ENCODE results near the gene EXTL2.
"Not testable (repeated sequence)": the region's sequence is repeated elsewhere in the genome, so short reads cannot be mapped to it uniquely, and the experiment has no call there.

Gene EXTL2

GRCh38 chr1:100894603-100895539, at the start of gene EXTL2:
Gene EXTL2, minus strand, starts transcription at chr1:100894842. Its CDS starts 6,085 bp downstream, at chr1:100888757.
- in situ Hi-C loops (cut with MboI; ENCODE audit: low sequenced_read_pairs), result no loop called here

- in situ Hi-C loops (cut with MboI; ENCODE audit: low sequenced_read_pairs), result no loop called here
Measured at GRCh38 chr1:100943533-100943932, 48.9 kb upstream of the EXTL2 start.

GRCh38 chr1:100942304-100943046, 47.8 kb upstream of the EXTL2 start:
- in situ Hi-C loops (cut with MboI; ENCODE audit: low sequenced_read_pairs), result no loop called here

- in situ Hi-C loops (cut with MboI; ENCODE audit: low sequenced_read_pairs), result no loop called here
Measured at GRCh38 chr1:100941580-100942216, 47.1 kb upstream of the EXTL2 start.

GRCh38 chr1:100941098-100941527, 46.5 kb upstream of the EXTL2 start:
- in situ Hi-C loops (cut with MboI; ENCODE audit: low sequenced_read_pairs), result no loop called here

GRCh38 chr1:100936194-100936967, 41.7 kb upstream of the EXTL2 start:
- in situ Hi-C loops (cut with MboI; ENCODE audit: low sequenced_read_pairs), result no loop called here

GRCh38 chr1:100933555-100933954, 38.9 kb upstream of the EXTL2 start:
- in situ Hi-C loops (cut with MboI; ENCODE audit: low sequenced_read_pairs), result not testable (repeated sequence)

- in situ Hi-C loops (cut with MboI; ENCODE audit: low sequenced_read_pairs), result no loop called here
Measured at GRCh38 chr1:100931716-100932115, 37.1 kb upstream of the EXTL2 start.

- in situ Hi-C loops (cut with MboI; ENCODE audit: low sequenced_read_pairs), result no loop called here
Measured at GRCh38 chr1:100930494-100930893, 35.9 kb upstream of the EXTL2 start.

GRCh38 chr1:100928128-100928527, 33.5 kb upstream of the EXTL2 start:
- in situ Hi-C loops (cut with MboI; ENCODE audit: low sequenced_read_pairs), result loop anchor here (10.0 kb wide), 1 partner anchor 357 kb away; no protein-coding TSS in a partner anchor

GRCh38 chr1:100927276-100927675, 32.6 kb upstream of the EXTL2 start:
- in situ Hi-C loops (cut with MboI; ENCODE audit: low sequenced_read_pairs), result loop anchor here (10.0 kb wide), 1 partner anchor 358 kb away; no protein-coding TSS in a partner anchor

- in situ Hi-C loops (cut with MboI; ENCODE audit: low sequenced_read_pairs), result loop anchor here (10.0 kb wide), 1 partner anchor 359 kb away; no protein-coding TSS in a partner anchor
Measured at GRCh38 chr1:100926240-100926639, 31.6 kb upstream of the EXTL2 start.

GRCh38 chr1:100924991-100925390, 30.3 kb upstream of the EXTL2 start:
- in situ Hi-C loops (cut with MboI; ENCODE audit: low sequenced_read_pairs), result loop anchor here (10.0 kb wide), 1 partner anchor 360 kb away; no protein-coding TSS in a partner anchor

- in situ Hi-C loops (cut with MboI; ENCODE audit: low sequenced_read_pairs), result loop anchor here (10.0 kb wide), 1 partner anchor 361 kb away; no protein-coding TSS in a partner anchor
Measured at GRCh38 chr1:100924212-100924611, 29.6 kb upstream of the EXTL2 start.

GRCh38 chr1:100921110-100921706, 26.6 kb upstream of the EXTL2 start:
- in situ Hi-C loops (cut with MboI; ENCODE audit: low sequenced_read_pairs), result loop anchor here (10.0 kb wide), 1 partner anchor 364 kb away; no protein-coding TSS in a partner anchor

GRCh38 chr1:100912019-100912418, 17.4 kb upstream of the EXTL2 start:
- in situ Hi-C loops (cut with MboI; ENCODE audit: low sequenced_read_pairs), result no loop called here

- in situ Hi-C loops (cut with MboI; ENCODE audit: low sequenced_read_pairs), result no loop called here
Measured at GRCh38 chr1:100909018-100909417, 14.4 kb upstream of the EXTL2 start.

GRCh38 chr1:100907887-100908286, 13.2 kb upstream of the EXTL2 start:
- in situ Hi-C loops (cut with MboI; ENCODE audit: low sequenced_read_pairs), result no loop called here

- in situ Hi-C loops (cut with MboI; ENCODE audit: low sequenced_read_pairs), result no loop called here
Measured at GRCh38 chr1:100905181-100905580, 10.5 kb upstream of the EXTL2 start.

GRCh38 chr1:100904528-100904927, 9.9 kb upstream of the EXTL2 start:
- in situ Hi-C loops (cut with MboI; ENCODE audit: low sequenced_read_pairs), result no loop called here
